NCI-H446 (cell line): ENCODE measurements around the gene COPS3.

Experiments
- DNase-seq, 2 experiments: peaks; one replicate each; lab custom pipeline; 2025; lab: John Stamatoyannopoulos, UW

The COPS3 gene

DNA sequence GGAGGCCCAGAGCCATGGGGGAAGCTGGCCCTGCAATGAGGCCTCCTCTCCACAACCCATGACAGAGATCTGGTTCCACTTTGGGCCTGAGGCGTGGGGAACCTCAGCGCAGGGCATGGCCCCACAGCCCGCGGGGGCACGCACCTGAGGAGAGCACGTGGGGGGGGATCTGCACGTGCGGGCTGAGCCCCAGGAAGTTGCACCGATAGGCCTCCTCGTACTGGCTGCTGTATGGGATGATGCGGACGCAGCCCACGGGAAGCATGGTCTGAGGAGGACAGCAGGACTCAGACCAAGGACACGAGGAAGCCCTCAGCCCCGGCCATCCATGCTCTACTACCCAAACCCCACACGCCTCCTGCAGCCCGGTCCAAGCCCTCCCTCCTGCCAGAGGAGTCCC lies 64.8 kb downstream of the COPS3 start:
- DNase-seq, result no peak

- no peak for DNase-seq
These were observed 65.5 kb downstream of the COPS3 start for GRCh38 chr17:17215575-17215974.

DNA sequence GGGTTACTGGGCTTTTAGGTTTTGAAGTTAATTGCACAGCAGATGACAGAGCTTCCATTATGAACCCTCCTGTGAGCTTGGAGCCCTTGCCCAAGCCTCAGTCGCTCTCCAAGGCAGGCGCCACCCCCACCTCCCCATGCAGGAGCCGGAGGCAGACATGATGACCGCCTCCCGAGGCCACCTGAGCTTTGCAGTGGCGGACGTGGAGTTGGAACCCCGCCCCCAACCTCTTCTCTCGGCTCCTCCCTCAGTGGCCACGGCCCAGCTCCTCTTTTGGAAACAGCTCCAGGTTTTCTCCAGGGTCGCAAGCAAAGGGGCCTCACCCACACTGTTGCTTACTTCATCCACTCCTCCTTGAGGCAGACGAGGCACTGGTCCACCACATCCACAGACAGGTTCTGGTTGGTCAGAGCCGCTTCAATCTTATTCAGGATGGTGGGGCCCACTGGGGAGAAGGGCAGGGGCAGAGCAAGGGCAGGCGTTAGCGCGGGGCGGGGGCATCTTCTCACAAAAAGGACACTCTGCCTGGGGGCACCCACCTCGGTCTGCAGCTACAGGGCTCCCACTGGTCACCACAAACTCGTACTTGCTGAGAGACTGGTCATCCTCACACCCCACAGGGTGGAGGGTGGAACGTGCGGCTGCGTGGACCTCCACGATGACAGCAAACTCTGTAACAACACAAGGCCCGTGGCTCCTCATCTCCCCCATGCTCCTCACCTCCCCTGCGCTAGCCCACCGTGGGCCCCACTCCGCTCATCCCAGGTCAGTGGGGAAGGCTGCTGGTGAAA lies 66.2 kb downstream of the COPS3 start:
- DNase-seq, result no peak

GRCh38 chr17:17213775-17214174 lies 67.3 kb downstream of the COPS3 start:
- DNase-seq, result no peak

DNA sequence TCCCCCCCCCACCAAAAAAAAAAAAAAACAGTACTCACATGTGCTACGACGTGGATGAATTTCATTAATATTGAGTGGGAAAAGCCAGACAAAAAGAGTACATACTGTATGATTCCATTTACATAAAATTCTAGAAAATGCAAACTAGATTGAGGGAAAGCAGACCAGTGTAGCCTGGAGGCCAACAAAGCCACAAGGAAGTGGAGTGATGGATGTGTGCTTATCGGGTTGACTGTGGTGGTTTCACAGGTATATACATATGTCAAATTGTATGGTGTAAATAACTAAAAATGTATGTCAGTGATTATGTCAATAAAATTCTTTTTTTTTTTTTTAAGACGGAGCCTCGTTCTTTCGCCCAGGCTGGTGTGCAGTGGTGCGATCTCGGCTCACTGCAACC lies 73.0 kb downstream of the COPS3 start:
- no peak for DNase-seq

GRCh38 chr17:17206913-17207335 lies 74.1 kb downstream of the COPS3 start:
- DNase-seq, result peak in 1 of 2 experiments; percentile 48

- DNase-seq, result peak; percentile 54 to 84
These were observed 74.7 kb downstream of the COPS3 start, which contains the start of gene PLD6 for GRCh38 chr17:17206124-17206912. Gene PLD6, minus strand, starts transcription at chr17:17206333. Its CDS starts 47 bp downstream, at chr17:17206286.

GRCh38 chr17:17205368-17206123 lies 75.5 kb downstream of the COPS3 start:
- DNase-seq, result peak in 1 of 2 experiments; percentile 7

DNA sequence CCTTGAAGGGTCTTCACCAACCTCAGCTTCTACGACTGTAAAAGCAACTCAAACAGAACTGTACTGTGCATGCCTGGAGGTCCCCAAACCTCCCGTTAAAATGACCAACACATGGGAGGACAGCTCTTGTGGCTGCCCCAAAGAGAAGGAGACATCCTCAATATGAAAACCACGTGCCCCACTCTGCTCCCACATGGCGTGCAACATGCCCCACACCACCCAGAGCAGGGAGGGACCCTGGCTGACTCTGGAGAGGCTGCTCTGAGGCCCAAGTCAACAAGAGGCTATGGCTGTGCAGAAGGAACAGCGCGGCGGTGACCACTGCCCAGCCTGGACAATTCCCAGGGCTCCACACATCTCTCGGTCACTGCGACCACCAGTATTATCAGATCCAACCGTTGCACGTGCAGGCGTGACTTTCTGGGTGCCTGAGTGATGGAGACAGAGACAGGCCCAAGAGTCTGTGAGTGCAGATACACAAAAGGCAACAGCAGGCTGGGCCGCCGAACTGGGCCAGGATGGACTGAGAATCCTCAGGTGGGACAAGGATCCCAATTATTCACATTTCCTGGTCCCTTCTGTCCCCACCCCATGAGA lies 76.3 kb downstream of the COPS3 start:
- DNase-seq, result no peak

DNA sequence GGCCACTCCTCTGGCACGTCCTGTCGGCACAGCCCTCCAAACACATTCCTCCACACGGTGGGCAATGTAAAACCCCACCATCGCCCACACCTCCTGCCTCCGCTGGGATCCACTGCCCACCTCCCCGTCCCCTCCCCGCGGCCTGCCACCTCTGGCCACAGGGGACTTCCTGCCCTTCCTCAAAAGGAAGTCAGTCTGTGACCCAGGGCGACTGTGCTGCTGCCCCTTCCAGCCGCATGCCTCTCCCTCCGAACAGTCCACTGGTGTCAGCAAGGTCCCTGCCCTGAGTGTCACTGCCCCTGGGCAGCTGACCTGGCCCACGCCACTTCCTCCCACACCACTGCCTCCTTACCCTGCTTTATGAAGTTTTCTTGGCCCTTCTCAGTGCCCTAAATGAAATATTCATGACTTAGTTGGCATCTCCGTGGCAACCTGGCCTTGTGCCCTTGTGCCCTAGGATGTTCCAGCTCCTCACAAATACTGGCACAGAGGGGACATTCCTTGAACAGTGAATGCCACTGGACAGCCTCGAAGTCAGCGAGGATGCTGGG lies 76.9 kb downstream of the COPS3 start:
- peak in 1 of 2 experiments; percentile 59 for DNase-seq

DNA sequence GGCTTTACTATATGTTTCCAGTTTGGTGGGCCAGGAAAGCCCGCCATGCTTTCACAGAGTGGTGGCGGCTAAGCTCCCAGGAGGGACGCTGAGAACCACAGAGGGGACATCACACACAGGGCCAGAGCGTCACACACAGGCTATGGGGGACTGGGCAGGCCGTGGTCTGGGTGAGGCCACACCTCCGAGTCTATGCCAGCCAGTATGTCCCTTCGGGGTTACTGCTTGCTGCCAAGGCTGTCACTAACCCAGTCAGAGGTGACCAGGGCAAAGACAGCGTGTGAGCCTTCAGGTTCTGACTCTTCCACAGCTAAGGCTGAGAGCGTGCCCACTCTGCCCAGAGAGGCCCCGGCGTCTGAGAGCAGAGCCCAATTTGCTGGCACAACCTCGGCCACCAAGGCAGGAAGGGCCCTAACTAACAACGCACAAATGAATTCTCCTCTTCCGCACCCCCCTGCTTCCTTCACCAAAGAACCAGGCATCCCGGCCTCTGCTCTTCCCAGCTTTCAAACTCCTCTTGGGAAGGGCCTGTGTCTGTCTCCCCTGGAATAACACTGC lies 77.8 kb downstream of the COPS3 start:
- DNase-seq, result no peak

- DNase-seq, result no peak
These were observed 79.1 kb downstream of the COPS3 start for GRCh38 chr17:17201907-17202306.

DNA sequence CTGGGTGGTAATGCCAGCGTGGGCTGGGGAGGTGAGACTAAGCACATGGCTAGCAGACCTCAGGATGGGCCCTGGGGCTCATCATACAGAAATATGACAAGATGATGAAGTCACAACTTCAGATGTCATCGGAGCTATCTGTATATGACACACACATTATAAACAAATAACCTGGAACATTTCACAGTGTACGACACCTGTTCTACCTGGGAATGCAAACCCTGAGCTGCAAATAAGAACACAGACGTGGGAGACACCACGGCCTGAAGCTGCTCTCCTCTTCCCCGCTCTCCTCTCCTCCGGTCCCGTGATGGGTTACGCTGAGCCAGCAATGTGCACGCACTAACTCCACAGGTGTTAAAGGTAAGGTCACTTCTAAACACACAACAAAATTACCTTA lies 79.8 kb downstream of the COPS3 start:
- DNase-seq, result no peak

DNA sequence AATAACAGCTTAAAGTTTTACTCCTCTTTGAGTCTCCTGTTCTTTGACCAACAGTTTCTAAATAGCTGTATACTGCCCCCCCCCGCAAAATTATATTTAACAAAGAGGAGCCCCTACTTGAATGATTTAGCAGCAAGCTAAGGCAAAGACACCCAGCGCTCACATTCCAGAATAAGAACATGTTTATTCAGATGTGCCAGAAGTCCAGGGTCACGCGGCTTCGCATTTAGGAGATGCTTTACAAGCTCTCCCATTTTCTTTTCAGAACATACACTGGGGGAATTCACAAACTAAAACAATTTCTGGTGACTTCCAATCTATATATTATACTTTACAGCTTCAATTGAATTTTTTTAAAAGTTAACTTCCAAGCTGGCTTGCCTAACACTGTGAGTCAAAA lies 80.2 kb downstream of the COPS3 start:
- no peak for DNase-seq

DNA sequence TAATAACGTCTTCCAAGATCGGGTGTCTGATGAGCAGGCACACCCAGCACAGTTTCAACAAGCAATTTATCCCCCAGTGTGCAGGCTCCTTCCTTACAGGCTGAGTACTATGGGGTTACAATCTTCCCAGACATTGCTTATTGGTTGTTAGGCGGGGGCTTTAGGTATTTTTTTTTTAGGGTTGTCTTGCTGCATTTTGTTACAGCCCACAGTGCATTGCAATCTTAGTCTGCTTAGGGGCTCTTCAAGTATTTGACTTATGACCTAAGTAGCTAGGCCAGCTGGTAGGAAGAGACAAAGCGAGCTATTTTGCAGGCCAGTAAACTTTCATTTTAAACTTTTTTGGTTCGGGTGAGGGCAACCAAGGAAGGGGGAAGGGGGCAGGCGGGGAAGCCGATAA lies 80.7 kb downstream of the COPS3 start:
- DNase-seq, result no peak

DNA sequence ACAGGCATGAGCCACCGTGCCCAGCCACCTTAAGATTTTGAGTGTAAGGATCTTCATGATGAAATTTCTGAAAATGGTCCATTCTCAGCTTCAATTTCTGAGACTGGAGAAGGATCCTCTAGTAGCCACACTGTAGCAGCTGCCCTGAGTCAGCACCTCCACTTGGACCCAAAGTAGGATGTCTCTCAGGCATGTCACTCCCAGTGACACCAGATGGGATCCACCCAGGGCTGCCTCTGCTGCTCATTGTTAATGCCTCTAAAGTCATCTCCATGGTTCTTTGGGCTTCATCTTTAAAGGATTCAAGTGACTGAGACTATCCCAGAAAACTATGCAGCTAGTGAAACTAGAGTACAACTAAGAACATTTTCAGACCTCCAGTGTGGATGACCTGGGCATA lies 82.8 kb downstream of the COPS3 start:
- no peak for DNase-seq

DNA sequence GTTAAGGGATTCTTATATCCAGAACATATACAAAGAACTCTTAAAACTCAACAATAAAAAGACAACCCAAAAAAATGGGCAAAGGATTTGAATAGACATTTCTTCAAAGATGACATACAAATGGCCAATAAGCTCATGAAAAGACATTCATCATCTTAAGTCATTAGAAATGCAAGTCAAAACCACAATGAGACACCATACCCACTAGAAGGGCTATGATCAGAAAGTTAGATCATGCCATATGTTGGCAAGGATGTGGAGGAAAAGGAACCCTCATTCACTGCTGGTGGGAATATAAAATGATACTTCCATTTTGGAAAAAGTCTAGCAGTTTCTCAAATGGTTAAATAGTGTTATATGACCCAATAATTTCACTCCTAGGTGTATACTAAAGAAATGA lies 84.3 kb downstream of the COPS3 start:
- no peak for DNase-seq
